ENCODE measurements around the gene PARD3B.

DNA sequence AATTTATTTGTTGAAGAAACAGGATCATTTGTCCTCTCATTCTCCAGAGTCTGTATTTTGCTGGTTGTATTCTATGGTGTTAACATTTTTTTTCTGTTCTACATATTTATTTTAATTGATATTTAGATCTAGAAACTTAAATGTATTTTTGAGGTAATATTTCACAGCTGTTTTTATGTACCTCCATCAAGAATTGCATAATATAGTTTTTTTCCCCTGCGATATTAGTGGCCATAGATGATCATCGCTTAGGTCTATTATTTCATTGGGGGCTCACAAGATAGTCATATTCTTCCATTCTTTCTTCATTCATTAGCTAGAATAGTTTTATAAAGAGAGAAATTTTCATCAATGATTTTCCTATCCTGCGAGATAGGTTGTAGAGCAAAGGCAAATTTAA, 89.3 kb downstream of the PARD3B start:
- no peak for TF ChIP-seq POLR2A (IDR thresholded peaks at IDR 0.05; ENCODE audit: low read length)
- TF ChIP-seq GATA1 (IDR thresholded peaks at IDR 0.05; ENCODE audit: low read depth, low read length) = no peak

All from erythroblast (primary cell).